HG02798 (cell line): ENCODE data around the gene KATNBL1.
"Not testable (repeated sequence)": the region's sequence is repeated elsewhere in the genome, so short reads cannot be mapped to it uniquely, and the experiment has no call there.

Experiments used
- ATAC-seq: cut with Tn5 transposase; IDR thresholded peaks from one replicate; pipeline ENCODE4 v1.9.1; 2021; ENCODE audit warnings: mild to moderate bottlenecking; ENCODE audit not compliant: unreplicated experiment, poor library complexity

Gene KATNBL1

GRCh38 chr15:34121786-34122185 lies 88.1 kb downstream of the KATNBL1 start:
- ATAC-seq: not testable (repeated sequence)

GRCh38 chr15:34120420-34120819 lies 89.5 kb downstream of the KATNBL1 start:
- not testable (repeated sequence) for ATAC-seq

- ATAC-seq: no peak
Observed at GRCh38 chr15:34119291-34119690, 90.6 kb downstream of the KATNBL1 start.

GRCh38 chr15:34116620-34117019 lies 93.3 kb downstream of the KATNBL1 start:
- no peak for ATAC-seq

GRCh38 chr15:34114739-34115138 lies 95.2 kb downstream of the KATNBL1 start:
- ATAC-seq: no peak

- no peak for ATAC-seq
Observed at GRCh38 chr15:34114215-34114614, 95.7 kb downstream of the KATNBL1 start.

GRCh38 chr15:34111488-34111887 lies 98.4 kb downstream of the KATNBL1 start:
- ATAC-seq: no peak

- ATAC-seq: peak; percentile 39
Observed at GRCh38 chr15:34109797-34110663, 99.9 kb downstream of the KATNBL1 start.

- no peak for ATAC-seq
Observed at GRCh38 chr15:34107315-34107714, 102.6 kb downstream of the KATNBL1 start.

- ATAC-seq: no peak
Observed at GRCh38 chr15:34106423-34106822, 103.5 kb downstream of the KATNBL1 start.

- ATAC-seq: no peak
Observed at GRCh38 chr15:34102175-34102925, 107.5 kb downstream of the KATNBL1 start.

- ATAC-seq: peak; percentile 99
Observed at GRCh38 chr15:34101366-34102174, 108.3 kb downstream of the KATNBL1 start, which contains the start of the genes EMC7 and PGBD4. Gene EMC7 (minus strand): TSS chr15:34101862. CDS start chr15:34101839, 23 bp downstream. Gene PGBD4 (plus strand): TSS chr15:34102083. CDS start chr15:34102532, 449 bp downstream.

GRCh38 chr15:34099914-34100313 lies 110.0 kb downstream of the KATNBL1 start:
- no peak for ATAC-seq
